ENCODE data around the gene NFASC. TPM values are rescaled to one million over a fixed set of nuclear protein-coding genes. Genes with fewer than 3 reads are reported as not detected.

Gene NFASC
- 1.1 TPM for polyA plus RNA-seq (ENCODE audit: insufficient read length)

DNA sequence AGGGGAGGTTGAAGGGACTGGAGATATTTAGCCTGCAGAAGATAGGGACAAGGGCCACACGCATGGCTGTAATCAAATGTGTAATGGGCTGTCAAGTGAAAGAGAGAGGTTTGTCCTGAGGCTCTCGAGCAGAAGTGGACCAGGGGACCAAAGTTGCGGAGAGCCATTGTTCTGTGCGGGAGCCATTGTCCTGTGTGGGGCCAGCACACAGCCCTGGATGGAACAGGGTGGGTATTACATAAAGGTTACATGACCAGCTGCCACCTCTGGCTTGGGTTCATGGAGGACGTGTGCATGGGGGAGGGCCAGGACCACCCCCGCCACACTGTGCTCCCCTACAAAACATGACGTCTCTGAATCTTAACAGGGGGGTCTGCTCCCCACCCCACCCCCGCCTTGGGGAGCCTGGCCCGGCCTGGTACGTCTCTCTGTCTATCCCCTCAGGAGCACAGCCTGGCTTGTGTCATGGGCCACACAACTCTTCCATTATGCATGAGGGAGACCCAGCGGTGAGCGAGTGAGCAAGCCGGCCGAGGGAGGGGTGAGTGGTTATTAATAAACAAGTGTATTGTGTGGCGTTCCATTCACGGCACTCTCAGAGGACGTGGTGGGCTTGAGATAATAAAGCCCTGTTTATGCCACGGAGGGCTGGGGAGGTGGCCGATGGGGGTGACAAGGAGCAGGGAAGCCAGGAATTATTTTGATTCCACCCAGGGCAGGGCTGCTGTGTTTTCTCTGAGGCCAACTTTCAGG lies at the start of gene NFASC:
TSS of gene NFASC (plus strand) at position 703 of the 753 bp plus-strand sequence. CDS start 73,454 bp downstream, outside the sequence.
- DNase-seq (ENCODE audit: low read depth) = no peak

DNA sequence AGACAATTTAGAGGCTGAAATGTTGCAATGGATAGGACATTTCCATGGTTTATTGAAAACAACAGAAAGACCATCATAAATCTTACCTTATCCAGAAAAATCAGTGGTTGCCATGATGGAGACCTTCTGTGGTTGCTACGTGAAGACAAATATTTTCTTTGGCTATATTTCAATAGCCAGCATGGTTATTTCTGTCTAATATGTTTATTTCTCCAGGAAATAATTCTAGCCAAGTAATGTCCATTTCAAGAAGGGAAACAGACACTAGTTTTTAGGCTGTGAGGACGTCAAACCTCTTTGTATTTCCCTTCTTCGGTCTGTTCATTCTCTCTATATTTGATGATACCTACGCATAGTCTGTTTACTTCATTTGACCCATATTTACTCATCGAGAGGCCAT lies 49.2 kb upstream of the NFASC start:
- no peak for DNase-seq (ENCODE audit: low read depth)

DNA sequence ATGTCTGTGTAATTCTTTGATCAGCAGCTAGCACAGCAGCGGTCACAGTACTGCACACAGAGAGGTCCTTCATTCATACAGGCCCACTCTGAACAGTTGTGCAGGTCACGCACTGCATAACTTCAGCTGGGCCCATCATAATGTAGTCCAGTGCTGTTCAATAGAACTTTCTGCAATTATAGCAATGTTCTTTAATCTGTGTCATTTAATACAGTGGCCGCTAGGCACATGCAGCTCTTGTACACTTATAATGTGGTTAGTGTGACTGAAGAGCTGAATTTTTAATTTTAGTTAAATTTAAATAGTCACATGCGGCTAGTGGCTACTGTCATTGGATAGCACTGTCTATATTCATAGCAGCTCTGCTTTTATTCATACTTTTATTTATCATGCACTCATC lies 48.7 kb upstream of the NFASC start:
- no peak for DNase-seq (ENCODE audit: low read depth)

DNA sequence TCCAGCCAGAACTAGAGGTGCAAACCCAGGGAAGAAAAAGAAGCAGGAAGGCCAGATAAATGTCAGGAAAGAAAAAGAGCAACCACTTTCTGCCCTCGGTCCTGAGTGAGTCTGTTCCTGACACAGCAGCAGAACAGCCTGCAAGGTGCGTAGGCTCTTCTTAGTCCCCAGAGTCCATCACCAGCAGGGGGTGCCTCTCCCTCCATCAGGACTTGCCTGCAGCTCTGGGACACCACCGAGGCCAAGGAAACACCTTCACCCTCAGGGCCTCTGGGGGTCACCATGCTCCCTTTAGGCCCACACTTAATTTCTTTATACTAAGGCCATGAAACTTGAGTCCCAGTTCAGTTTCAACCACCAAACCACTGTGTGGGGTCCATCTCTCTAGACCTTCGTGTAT lies 43.7 kb upstream of the NFASC start:
- no peak for DNase-seq (ENCODE audit: low read depth)

DNA sequence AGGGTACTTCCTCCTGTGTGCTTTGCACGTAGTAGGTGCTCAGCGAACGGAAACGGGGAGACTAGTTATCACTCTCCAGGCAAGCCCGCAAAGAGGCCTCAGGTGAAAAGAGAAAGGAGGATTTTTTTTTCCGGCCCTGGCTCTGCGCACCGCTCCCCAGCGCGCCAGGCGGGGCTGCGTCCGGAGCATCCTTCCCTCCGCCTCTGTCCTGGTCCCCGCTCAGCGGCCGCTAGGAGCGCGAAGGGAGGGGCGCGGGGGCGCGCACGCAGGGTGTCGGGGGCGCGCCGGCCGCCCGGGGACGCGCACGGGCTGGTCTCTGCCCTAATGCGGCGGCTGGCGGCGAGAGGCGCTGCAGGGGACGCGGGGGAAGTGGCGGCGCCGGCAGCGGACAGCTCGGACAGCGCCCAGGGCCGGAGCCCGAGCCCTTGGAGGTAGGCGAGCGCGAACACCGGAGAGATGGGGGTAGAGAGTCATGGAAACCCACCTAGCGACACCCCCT lies 42.3 kb upstream of the NFASC start:
- DNase-seq (ENCODE audit: low read depth) = no peak

DNA sequence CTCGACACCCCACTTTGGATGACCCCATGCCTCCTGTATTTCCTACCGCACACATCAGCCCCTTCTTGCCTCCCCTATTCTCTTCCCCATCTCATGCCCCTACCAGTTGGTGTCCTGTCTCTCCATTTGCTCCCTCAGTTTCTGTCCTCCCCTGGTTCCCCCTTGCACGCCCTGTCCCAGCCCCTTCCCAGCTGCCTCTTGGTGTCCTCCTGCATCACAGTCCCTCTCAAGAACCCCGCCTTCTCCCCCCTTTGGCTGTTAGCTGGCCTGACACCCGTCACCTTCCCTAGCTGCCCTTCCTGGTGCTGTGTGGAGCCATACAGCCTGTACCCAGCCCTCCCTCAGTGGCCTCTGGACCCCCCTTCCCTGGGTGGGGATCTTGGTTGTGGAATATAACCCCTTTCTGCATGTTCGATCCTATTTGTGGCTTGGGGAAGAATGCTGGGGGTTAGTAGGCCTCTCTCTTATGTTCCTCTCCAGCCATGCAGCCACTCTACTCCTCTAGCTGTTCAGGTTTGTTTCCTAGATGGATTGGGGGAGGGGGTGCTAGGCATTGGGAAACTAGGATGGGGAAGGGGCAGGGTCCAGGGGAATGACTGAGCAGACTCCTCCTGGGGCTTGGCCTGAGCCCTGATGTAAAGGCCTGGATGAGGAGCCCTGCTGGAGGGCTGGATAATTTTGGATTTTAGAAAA lies 41.4 kb upstream of the NFASC start:
- DNase-seq (ENCODE audit: low read depth) = no peak

DNA sequence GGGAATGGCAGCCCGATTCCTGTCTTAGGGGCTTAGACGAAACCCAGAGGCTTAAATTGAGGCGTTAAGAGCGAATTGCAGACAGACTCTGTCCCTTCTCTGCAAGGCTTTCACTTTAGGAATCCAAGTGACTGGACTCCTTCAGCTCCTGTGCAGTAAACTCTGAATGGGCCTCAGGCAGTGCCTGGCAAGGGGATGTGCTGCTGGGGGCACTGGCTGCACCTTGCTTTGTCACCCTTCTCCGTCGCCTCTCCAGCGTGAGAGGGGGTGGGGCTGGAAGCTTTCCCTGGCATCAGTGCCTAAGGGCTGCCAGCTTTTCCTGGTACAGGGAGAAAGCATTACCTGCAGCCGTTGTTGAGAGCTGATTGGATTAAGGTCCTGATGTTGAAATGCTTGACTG lies 39.9 kb upstream of the NFASC start:
- DNase-seq (ENCODE audit: low read depth) = no peak

DNA sequence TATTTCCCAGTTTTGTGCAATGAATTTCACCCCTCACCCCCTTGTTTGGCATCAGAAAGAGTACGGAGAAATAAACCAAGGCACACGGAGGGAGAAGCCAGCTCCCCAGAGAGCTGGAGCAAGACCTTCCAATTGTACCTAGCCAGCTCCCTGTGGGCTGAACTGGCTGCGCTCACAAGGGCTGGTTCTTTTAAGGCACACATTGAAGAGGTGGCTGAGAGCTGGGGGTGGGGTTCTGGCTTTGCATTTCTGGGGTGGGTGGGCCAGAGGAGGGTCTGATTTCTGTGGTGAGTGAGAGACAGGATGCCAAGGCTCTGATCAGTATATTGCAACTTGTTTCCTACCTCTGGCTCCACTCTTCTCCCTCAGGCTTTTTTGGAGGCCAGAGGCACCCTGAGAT lies 39.5 kb upstream of the NFASC start:
- no peak for DNase-seq (ENCODE audit: low read depth)

DNA sequence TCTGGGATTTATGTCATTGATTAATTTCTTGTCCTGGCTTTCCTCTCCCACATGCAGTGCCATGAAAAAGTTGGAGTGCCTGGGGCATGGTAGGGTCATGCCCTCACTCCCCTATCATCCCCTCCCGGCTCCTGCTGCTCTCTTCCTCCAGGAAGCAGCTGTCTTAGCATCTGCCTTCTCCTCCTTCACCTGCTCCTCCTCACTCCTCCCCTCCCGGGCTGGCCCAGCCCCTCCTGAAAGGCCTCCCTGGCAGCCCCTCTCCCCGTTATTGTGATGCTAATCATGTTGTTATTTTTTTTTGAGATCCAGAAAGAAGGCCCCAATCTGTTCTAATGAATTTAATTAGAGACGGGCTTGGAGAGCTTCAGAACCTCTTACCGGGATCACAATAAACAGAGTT lies 36.3 kb upstream of the NFASC start:
- DNase-seq (ENCODE audit: low read depth) = no peak

DNA sequence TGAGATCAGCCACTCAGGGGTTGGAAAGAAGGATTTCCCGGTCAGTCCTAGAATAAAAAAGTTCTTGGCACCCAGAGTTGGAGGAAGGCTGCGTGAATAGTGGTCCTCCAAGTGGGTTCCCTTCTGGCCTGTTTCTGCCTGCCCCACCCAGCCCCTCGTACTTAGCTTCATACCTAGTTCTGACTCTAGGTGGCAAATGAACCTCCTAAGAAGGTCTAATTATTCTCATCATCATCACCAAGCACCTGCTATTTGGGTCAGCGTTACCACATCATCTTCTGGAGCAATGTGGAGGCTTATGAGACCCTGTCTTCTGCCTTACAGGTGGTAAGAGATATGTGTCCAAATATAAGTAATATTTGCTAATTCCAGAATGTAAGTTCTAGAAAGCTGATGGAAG lies 35.9 kb upstream of the NFASC start:
- DNase-seq (ENCODE audit: low read depth) = no peak

DNA sequence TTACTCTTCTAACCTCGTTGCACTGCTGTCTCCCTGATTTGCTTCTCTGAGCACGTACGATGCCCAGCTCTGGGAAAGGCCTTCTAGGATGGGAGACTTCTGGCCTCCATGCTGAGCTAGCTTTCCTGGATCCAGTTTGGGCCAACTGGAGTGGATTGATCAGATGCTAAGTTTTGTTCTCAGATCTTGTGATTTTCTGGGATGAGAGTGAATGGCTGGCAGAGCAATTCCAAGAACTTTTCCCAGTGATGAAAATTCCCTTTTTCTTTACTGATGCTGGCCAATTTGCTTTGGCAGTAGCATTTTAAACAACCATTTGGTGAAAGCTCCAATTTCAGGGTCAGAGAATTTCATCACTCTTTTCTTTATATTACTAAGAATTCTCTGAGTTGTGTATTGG lies 34.9 kb upstream of the NFASC start:
- DNase-seq (ENCODE audit: low read depth) = no peak

DNA sequence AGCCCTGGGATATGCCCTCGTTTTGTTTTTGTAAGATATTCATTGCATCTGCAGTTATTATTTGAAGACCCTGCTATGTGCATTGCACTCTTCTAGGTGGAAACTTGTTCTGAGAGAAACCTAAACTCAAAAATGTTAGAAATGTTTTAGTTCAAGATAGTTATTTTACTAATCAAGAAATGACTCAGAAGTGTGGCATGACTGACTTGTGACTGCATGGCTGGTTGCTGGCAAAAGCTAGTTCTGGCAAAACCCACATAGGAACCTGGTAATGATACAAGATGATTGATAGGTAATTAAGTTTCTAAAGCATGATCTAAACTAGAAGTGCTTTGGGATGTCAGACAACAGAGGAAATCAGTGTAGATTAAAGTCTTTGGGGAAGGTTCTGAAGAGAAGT lies 33.8 kb upstream of the NFASC start:
- DNase-seq (ENCODE audit: low read depth) = no peak

DNA sequence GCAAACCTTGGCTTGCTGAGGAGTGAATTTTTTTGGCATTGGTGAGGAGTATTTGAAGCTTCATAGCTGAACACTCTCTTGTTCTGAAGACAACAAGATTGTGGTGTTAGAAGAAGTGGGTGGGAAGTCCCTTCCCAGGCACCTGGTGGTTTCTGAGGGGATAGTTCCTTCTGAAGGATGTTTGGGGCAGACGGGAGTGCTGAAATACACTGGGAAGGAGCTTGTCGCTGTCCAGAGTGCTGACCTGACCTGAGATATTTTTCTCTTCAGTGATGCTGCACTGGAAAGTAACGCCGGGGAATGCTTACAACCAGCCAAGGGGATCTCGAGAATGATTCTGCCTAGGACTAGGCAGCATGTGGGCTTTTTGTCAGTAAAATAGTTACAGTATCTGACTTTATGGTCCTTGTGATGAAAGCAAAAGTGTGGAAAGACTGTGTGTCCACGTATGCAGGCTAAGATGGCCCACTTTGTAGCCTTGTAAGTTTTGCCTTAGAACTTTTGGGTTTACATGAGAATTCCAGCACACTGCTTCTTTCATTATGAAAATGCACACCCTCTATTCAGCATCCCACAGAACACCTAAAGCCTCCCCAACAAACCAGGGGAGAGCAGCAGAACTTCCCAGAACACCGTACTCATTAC lies 33.1 kb upstream of the NFASC start:
- peak; percentile 26 for DNase-seq (ENCODE audit: low read depth)

DNA sequence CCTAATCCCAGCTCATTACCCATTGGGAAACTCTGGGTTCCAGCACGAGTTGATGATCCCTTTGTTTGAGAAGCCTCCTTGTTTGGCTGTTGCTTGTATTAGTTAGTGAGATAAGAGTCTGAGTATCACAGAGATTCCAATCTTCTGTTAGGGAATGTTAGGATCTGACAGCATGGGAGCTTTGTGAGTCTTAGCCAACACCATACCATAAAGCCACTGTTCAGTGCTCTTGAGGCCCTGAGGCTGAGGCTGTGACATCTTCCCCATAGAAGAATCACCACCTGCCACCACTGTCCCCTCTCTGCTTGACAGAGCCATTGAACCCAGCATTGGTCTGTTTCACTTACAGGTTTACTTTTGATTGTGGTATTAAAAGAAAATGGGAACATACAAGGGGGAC lies 29.3 kb upstream of the NFASC start:
- DNase-seq (ENCODE audit: low read depth) = no peak

DNA sequence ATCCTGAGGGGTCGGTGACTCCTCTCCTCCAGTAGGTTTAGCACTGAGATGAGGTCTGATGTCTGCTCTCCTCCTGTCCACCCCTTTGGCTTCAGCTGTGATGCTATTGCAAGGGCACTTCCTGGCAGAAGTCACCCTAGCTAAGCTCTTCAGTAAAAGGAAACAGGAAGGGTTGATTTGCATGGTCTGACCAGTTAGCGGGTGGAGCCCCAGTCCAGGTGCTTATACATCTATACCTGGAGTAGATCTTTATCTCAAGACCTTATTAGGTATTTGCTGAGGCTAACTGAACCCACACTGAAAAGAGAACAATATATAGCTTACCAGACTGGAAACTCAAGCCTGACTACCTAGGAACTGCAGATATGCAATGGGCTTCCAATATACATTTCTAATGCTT lies 28.9 kb upstream of the NFASC start:
- no peak for DNase-seq (ENCODE audit: low read depth)

DNA sequence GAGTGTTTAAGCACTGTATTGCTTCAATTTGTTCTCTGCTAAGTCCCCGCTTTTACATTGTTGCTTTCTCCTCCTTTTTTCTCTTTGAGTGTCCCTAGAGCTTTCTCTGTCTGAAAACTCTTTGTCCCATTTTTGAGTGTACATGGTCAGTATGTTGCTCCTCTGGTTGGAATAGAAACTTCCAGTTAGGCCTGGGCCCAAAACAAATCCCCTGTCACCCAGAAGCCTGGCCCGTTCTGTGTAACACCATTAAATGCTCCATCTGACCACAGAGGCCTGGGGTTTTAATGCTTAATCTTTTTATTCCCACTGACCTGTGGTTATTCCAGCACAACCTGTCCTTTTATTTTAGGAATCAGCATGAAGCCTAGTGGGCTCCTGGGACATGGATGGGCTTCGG lies 28.3 kb upstream of the NFASC start:
- no peak for DNase-seq (ENCODE audit: low read depth)

DNA sequence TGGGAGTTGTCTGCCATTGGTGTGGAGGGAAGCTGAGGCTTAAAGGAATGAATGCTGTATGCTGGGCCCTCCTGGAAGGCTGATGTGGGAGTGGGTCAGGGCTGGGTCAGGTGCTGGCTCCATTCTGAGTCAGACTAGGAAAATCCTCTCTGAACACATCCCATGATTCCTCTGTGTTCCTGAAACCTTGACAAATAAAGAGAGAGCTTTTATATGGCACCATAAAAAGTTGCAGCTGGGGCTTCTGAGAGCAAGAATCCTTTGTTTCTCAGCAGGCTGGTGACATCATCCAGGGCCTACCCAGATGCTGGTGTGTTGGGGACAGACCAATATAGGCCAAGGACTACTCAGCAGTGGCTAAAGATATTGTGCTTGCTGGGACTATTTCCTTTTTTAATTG lies 27.8 kb upstream of the NFASC start:
- DNase-seq (ENCODE audit: low read depth) = no peak

DNA sequence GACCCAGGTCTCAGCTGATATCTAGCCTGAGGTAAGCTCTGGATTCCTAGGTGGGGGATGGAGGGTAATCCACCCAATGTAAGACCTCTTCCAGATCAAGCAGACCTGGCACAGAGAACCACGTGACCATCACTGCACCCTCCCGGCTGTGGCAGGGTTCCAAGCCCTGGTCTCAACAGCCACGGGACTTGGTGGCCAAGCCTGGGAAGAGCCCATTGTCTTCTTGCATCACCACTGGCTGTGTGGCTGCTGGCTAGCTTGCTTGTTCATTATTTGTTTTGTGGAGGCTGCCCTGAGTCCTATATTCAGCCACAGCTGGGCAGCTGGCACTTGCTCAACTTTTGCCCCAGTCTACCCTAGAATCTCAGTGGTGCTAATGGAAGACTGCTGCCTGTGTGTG lies 24.1 kb upstream of the NFASC start:
- DNase-seq (ENCODE audit: low read depth) = no peak

DNA sequence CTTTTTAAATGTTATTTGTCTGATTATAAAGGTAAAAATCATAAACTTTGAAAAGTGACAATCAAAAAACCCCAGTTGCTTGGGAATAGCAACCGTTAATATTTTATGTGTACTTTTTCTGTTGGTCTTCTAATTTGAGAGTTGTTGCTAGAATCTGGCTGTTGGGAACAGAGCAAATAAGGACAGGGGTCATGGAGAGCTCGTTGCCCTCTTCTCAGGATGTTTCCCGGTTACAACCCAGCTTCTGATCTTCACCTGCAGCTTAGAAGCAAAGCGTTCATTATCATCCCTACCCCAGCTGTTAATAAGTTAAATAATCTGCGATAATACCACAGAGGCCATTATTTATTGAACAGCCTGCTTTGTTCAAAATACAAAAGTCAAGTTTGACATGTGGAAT lies 22.1 kb upstream of the NFASC start:
- no peak for DNase-seq (ENCODE audit: low read depth)

DNA sequence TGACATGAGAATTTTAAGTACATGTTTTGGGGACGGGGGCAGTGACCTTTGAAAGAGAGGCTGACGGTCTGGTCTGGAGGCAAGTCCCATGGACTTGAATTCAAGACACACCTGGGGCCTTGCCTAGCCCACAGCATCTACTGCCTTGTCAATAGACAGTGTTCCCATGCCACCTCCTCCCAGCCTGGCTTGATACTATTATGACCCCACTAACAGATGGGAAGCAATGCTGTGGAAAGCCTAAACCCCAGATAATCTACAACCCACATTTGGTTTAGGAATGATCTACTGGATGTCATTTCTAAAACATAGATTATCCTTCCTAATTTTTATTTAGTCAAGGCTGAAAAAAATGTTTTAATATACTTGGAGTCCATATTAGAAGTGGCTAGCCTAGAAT lies 17.8 kb upstream of the NFASC start:
- DNase-seq (ENCODE audit: low read depth) = no peak

DNA sequence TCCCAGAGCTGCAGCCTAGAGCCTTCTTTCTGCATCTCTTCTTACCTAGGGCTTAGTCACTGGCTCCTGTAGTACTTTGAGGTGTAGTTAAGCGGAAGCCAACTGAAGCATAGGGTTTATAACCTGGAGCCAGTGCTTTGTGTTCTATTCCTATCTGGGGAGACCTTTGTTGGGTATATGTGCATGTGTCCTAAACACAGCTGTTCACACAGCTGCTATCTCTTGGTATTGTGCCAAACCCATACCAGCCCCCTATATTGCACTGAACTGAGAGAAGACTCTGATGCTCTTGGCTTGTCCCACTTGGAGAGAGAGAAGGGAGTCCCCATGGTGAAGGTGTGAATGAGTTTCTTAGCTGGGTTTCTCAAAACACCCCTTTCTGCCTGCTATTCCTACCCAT lies 17.2 kb upstream of the NFASC start:
- no peak for DNase-seq (ENCODE audit: low read depth)

DNA sequence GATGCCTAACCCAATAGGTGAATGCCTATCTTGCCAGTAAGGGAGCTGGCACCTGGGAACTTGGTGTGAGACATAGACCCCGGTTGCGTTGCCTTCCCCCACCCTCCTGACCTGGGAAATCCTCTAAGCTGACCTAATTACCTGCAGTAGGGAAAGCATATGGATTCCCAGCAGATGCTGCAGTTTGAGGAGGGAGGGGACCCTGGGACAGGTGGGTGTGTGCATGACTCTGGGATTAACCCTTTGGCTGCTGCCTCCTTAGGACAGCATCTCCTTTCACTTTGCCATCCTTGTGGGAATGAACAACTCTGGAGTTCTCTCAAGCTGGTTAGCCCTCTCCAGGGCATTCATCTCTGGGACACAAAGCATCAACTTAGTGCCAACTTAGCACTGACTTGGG lies 16.4 kb upstream of the NFASC start:
- DNase-seq (ENCODE audit: low read depth) = no peak

DNA sequence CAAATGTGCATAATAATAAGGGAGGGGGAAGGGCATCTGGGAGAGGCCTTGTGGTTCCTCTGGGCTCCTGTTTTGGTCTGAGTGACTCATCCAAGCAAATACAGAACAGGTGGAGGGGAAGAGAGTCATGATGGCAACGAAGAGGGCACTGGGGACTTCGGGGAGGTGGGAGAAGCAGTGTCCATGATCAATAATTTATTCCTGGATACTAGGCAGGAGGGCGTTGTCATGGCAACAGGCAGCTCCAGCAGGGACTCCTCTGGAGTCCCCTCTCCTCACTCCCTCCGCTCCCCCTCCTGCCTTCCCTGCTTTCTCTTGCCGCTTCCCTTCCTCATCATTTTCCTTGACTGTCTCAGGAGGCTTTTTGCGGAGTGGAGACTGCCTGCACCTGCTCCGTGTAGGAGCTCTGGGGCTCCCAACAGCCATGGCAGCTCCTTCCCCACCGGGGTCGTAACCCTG lies 12.3 kb upstream of the NFASC start:
- no peak for DNase-seq (ENCODE audit: low read depth)

All from forelimb muscle (tissue), 1 donor.